HG03103 (cell line): ENCODE data around the gene OR1I1.
"Not testable (repeated sequence)": the region's sequence is repeated elsewhere in the genome, so short reads cannot be mapped to it uniquely, and the experiment has no call there.

Source experiments
- ATAC-seq: cut with Tn5 transposase; IDR thresholded peaks from one replicate; pipeline ENCODE4 v1.9.1; 2021; ENCODE audit warnings: low read depth; ENCODE audit not compliant: unreplicated experiment

OR1I1 gene

DNA sequence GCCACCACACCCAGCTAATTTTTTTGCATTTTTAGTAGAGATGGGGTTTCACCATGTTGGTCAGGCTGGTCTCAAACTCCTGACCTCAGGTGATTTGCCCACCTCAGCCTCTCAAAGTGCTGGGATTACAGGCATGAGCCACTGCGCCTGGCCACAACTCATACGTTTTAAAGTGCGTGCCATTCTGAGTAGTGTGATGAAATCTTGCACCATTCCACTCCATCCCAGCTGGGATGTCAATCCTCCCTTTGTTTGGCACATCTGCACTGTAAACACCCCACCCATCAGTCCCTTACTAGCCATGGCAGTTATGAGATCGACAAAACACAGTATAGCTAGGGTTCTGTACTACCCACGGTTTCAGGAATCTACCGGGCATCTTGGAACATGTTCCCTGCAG is 16.0 kb downstream of the OR1I1 start:
- not testable (repeated sequence) for ATAC-seq

DNA sequence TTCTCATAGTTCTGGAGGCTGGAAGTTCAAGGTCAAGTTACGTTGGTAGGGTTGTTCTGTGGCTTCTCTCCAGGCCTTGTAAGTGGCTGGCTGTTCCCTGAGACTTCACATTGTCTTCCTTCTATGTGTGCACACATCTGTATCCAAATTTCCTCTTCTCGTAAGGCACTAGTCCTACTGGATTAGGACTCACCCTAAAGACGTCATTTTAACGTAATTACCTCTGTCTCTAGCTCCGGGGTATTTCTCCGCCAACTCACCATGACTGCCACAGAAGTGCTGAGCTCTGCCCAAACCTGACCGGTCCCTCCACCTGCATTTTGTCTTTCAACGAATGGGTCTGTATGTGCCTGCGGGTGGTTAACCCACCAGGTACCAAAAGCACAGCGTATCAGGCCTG is 16.4 kb downstream of the OR1I1 start:
- no peak for ATAC-seq

DNA sequence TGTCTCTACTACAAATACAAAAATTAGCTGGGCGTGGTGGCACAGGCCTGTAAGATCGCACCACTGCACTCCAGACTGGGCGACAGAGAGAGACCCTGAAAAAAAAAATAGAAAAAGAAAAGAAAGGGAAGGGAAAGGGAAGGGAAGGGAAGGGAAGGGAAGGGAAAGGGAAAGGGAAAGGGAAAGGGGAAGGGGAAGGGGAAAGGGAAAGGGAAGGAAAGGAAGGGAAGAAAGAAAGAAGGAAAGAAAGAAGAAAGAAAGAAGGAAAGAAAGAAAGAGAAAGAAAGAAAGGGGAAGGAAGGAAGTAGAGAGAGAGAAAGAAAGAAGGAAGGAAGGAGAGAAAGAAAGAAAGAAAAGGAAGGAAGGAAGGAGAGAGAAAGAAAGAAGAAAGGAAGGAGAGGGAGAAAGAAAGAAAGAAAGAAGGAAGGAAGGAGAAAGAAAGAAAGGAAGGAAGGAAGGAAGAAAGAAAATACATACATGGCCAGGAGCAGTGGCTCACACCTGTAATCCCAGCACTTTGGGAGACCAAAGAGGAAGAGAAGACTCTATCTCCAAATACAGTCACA is 17.1 kb downstream of the OR1I1 start:
- no peak for ATAC-seq

DNA sequence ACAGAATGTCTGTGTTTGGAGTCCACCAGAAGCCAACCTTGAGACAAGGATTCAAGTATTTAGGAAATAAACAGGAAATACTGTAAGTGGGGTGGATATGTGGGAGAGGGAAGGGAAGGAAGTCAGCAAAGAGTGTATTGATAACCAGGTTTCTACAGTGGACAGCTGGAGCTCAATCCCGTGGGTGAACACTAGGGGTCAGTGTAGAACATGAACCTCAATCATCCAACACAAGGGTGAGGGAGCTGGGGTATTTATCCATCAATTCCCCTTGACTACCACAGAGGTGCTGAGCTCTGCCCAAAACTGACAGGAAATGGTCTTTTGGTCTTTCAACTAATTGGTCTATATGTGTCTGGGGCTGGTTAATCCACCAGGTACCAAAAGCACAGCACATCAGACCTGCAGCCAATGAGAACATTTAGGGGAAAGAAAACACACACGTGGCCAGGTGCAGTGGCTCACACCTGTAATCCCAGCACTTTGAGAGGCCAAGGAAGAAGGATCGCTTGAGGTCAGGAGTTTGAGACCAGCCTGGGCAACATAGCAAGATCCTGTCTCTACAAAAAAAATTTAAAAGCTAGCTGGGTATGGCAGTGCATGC is 19.6 kb downstream of the OR1I1 start:
- no peak for ATAC-seq

DNA sequence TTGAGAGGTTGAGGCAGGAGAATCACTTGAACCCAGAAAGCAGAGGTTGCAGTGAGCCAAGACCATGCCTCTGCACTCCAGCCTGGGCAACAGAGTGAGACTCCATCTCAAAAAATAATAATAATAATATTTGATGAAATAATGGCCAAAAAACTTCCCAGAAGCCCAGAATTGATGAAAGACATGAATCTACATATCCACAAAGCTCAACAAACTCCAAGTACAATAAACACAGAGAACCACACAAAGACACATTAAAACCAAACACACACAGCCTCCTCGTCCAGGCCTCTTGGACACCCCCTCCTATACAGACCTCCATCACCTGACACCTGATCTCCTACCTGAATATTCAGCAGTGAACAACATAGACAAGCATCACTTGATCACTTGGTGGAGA is 22.0 kb downstream of the OR1I1 start:
- ATAC-seq, result no peak

DNA sequence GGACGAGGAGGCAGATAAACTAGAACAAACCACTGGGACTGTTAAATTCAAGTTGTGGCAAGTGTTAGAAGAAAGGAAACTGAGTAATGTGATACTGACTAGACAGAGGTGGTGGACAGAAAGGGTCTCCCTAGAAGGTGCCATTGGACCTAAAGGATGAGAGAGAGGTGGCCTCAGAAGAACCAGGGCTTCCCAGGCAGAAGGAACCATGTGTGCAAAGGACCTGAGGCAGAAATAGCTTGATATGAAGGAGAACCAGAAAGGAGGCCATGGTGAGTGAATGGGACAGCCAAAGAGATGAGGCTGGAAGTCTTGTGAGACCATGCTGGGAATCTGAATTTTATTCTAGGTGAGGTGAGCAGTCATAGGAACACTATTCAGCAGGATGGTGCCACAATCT is 22.4 kb downstream of the OR1I1 start:
- no peak for ATAC-seq

DNA sequence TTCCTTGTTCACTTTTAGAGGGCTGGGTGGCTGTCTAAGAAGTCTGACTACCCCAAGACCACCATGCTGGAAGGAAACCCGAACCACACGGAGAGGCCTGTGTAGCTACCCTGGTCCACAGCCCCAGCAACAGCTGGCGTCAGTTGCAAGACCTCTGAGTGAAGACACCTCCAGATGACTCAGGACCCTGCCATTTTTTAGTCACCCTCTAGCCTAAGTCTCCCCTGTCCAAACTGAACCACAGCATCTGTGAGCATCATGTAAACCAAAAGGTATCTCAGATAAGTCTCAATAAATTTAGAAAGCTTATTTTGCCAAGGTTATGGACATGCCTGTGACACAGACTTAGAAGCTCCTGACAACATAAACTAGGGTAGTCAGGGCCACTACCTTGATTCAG is 23.0 kb downstream of the OR1I1 start:
- ATAC-seq, result no peak

DNA sequence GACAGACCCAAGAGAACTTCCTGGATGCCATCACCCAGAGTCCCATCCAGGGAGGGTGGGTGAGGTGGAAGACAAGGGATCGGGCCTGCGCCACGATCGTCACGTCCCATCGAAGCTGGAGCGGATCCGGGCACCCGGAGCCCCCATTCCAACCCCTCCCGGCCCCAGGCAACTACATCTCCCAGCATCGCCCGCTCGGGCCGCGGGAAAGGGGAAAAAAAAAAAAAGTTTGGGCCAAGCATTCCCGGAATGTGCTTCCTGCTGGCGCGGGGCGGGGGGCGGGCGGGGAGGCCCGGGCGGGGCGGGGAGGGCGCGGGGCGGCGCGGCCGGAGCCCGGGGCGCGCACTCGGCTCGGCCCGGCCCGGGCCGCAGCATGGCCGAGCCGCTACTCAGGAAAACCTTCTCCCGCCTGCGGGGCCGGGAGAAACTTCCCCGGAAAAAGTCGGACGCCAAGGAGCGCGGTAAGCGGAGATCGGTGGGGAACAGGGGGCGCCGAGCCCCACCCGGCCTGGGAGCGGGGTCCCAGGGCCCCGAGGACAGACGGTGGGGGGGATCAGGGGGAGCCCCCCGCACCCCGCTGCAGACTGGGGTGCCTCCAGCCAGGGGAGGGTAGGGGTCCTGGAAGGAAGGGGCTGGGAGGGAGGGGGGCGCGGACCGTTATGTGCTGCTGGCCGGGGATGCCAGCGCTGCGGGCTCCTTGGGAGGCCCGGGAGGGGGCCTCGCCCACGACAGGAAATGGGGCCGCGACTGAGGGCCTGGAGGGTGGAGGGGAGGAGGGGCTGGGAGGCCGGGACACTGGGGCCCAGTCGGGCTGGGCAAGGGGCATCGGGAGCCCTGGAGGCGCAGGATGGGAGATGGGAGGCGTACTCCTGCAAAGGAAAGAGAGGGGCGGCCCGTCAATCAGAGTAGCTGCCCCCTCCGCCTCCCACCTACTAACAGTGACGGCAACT is 25.3 kb downstream of the OR1I1 start, which contains the start of gene SYDE1:
Gene SYDE1 (plus strand): TSS at position 341 of the 950 bp plus-strand sequence. CDS start 33 bp downstream, at position 374.
- ATAC-seq, result no peak

DNA sequence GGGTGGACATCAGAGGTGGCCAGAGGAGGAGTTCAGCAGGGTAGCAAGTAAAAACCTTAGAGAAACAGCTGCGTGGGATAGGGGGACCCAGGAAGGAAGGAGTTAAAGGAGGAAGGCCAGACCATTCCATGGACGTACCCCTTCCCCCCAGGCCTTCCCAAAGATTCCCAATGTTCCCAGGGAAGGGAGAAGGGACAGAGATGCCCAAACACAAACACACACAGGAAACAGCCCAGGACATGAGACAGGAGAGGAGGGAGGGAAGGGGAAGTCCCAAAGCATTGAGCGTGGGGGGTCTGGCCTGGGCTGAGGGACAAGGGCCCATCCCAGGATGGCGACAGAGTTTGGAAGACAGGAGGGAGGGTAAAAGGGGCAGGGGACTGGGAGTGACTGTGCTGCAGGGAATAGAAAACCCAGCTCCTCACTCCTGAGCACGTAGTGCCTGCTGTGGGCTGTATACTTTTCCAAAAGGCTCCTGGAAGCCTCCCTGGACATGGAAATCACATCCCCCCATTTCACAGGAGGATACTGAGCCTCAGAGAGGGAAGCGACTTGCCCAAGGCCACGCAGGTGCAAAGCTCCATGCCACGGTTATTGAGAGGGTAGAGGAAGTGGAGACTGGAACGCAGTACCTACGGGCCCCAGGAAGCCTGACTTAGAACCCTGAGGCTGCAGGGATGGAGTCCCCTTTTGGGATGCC is 26.3 kb downstream of the OR1I1 start:
- ATAC-seq, result no peak

DNA sequence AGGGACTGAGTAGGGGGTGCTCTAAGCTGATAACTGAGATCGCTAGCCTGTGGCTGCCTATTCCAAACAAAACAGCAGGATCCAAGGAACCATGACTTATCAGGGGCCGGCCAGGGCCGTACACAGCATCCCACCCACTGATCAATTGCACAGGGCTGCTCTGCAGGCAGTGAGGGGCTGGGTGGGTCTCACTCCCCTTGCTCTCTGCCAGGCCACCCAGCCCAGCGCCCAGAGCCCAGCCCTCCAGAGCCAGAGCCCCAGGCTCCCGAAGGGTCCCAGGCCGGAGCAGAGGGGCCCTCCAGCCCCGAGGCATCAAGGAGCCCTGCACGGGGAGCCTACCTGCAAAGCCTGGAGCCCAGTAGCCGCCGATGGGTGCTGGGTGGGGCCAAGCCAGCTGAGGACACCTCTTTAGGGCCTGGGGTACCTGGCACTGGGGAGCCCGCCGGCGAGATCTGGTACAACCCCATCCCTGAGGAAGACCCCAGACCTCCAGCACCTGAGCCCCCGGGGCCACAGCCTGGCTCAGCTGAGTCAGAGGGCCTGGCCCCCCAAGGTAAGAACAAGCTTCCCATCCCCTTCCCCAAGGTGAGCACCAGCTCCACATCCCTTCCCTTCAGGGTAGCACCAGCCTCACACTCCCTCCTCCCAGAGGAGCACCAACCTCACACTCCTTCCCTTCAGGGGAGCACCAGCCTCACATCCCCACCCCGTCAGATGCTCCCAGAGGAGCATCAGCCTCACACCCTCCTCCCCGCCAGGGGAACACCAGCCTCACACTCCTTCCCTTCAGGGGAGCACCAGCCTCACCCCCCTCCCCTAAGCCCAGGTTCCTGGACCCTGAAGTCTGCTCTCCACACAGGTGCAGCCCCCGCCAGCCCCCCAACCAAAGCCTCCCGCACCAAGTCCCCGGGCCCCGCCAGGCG is 27.1 kb downstream of the OR1I1 start:
- ATAC-seq, result no peak

DNA sequence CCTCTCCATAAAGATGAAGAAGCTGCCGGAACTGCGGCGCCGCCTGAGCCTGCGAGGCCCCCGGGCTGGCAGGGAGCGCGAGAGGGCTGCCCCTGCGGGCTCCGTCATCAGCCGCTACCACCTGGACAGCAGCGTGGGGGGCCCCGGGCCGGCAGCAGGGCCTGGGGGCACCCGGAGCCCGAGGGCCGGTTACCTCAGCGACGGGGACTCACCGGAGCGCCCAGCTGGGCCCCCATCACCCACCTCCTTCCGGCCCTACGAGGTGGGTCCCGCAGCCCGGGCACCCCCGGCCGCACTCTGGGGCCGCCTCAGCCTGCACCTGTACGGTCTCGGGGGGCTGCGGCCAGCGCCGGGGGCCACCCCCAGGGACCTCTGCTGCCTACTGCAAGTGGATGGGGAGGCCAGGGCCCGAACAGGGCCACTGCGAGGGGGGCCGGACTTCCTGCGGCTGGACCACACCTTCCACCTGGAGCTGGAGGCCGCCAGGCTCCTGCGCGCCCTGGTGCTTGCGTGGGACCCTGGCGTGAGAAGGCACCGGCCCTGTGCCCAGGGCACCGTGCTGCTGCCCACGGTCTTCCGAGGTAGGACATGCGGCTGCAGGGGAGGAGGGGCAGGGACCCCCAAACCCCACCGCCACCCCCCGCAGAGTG is 27.9 kb downstream of the OR1I1 start:
- no peak for ATAC-seq

DNA sequence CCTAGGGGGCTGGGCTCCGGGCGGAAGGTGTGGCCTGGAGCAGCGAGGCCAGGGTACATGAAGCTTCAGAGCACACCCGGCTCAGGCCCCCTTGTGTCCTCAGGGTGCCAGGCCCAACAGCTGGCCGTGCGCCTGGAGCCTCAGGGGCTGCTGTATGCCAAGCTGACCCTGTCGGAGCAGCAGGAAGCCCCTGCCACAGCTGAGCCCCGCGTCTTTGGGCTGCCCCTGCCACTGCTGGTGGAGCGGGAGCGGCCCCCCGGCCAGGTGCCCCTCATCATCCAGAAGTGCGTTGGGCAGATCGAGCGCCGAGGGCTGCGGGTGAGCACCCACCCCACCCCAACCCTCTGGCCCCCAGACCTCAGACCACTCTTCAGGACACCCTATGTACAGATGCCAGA is 28.4 kb downstream of the OR1I1 start:
- ATAC-seq, result no peak

DNA sequence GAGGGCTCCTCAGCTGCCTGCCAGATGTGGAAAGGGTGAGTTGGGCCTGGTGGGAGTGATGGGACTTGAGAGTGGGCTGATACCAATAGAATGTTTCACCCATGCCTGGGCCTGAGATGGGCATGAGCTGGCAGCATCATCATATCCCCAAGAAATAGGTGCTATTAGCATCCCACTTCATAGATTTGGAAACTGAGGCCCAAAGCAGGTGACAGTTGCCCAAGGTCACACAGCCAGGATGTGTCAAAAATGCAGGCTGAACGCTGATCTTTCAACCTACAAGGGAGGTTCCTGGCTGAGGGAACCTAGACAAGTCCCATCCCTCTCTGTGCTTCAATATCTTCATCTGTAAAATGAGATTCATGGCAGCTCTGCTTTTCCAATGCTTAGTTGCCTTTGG is 29.7 kb downstream of the OR1I1 start:
- ATAC-seq, result no peak

DNA sequence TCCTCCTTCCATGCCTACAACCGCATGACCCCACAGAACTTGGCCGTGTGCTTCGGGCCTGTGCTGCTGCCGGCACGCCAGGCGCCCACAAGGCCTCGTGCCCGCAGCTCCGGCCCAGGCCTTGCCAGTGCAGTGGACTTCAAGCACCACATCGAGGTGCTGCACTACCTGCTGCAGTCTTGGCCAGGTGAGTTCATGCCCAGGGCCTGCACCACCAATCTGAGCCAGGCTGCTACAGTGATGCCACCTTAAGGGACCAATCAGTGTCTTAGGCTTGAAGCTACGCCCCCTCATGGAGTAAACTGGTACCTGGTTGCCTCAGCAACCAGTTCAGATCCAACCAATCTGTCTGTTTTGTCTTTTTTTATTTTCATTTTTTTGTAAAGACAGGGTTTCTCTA is 30.4 kb downstream of the OR1I1 start:
- no peak for ATAC-seq

DNA sequence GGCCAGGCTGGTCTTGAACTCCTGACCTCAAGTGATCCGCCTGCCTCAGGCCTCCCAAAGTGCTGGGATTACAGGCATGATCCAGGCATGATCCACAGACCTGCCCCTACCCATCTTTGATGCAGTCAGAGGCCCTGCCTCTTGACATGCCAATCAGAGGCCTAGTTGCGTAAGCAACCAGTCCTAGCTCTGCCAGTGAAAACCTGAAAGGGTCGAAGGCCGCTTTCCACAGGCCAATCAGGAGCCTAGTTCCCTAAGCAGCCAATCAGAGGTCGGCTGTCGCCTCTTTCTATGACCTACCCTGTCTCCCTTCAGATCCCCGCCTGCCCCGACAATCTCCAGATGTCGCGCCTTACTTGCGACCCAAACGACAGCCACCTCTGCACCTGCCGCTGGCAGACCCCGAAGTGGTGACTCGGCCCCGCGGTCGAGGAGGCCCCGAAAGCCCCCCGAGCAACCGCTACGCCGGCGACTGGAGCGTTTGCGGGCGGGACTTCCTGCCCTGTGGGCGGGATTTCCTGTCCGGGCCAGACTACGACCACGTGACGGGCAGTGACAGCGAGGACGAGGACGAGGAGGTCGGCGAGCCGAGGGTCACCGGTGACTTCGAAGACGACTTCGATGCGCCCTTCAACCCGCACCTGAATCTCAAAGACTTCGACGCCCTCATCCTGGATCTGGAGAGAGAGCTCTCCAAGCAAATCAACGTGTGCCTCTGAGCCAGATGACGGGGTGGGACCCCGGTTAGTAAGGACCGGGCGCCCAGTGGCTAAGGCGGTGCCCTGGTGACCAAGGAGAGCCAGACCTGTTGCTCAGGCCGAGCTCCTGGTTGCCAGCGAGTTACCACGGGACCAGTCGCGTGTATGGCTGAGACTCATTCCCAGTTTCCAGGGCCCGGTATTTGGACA is 31.5 kb downstream of the OR1I1 start:
- ATAC-seq, result no peak

DNA sequence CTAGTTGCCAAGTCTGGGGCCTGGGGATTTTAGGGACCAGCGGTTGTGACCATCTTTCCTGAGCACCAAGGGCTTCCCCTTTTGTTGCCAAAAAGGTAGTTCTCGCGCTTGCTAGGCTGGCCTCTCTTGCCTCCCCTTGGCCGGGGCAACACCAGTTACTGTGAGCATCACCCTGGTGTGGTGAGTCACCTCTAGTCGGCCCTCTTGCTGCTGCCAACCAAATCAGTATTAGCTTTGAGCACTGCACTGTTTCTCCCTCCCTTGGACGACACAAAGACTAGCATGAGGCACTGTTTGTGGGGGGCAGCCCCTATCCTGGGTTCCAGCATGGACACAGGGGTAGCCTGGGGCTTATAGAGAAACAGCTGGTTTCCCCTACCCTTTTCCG is 32.1 kb downstream of the OR1I1 start:
- ATAC-seq, result no peak

DNA sequence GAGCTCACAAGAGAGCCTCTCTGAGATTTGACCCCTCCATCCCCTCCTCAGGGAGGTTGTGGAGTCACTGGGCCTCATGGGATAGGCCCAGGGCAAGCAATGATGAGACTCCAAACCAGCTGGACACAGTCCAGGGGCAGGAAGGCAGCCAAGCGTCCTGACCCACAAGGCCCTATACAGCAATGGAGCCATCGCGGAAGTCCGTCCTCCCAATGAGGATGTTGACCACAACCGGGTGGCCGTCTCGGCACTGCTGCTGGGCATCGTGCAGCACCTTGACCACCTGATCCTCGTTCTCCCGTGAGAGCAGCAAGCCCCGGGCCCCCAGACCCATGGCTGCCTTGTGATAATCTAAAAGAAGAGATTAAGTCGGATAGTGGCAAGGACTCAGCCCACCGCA is 33.1 kb downstream of the OR1I1 start:
- no peak for ATAC-seq

DNA sequence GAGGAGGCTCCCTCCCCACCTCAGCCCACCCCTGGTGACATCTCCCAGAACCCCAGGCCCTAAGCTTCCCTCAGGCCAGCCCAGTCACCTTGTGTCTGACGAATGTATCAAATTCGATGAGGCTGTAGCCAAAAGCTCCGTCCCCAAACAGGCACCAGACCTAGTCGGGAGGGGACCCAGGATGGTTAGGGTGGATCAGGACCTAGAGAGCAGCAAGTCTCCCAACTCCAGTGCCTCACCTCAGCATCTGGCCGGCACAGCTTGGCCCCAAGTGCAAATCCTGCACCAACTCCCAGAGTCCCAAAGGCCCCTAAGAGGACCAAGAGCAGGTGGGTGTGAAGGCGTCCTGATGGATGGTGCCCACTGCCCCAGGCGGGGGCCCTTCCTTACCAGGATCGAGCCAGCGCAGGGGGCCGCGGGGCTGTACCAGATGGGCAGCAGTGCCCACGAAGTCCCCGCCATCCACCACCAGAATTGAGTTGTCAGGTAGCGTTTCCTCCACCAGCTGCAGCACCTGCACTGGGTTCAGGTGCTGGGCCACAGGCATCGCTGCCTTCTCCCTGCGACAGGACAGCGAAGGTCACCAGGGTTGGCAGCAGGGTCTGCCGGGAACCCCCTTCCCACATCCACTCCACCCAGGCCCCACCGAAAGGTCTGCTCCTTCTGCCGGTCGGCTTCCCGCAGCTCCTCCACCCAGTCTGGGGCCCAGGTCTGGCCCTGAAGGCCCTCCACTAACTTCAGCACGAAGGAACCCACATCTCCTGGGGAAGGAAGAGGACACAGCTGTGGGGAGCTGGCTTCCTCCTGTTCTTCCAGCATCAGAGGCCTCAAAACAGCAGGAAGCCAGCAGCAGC is 34.0 kb downstream of the OR1I1 start:
- no peak for ATAC-seq
